ENCODE data around the gene TLE2.

TLE2 gene

GRCh38 chr19:3028305-3029064 lies 595 bp downstream of the TLE2 start:
- H3K9ac ChIP-seq (ENCODE audit: low read depth, low read length): peak overlapping the region; percentile 65
- TF ChIP-seq EZH2 (IDR thresholded peaks at IDR 0.05; ENCODE audit: borderline replicate concordance, low read depth, low read length, severe bottlenecking) (peak; percentile 74), CTCF (IDR thresholded peaks at IDR 0.05; ENCODE audit: borderline replicate concordance, extremely low read depth, low read length, poor library complexity, severe bottlenecking) (no peak)

GRCh38 chr19:3027981-3028304 lies 1.1 kb downstream of the TLE2 start:
- Histone ChIP-seq H3K4me2 (ENCODE audit: insufficient read depth, low read length) (peak overlapping the region; percentile 94), H3K9me3 (ENCODE audit: insufficient read depth, low read length, severe bottlenecking) (no peaks in the 10 kb centered on the region), H3K27ac (ENCODE audit: low read length) (no peak overlapping the region), H3K9ac (ENCODE audit: low read depth, low read length) (peak overlapping the region; percentile 65; the same call in 1 of the 2 replicates), H3K4me1 (ENCODE audit: insufficient read depth, low read length) (peaks cover 21% of the 10 kb centered on the region), H2AFZ (ENCODE audit: low read depth, low read length) (no peak overlapping the region), H3K79me2 (ENCODE audit: insufficient read depth, low read length) (no peaks in the 10 kb centered on the region), H3K36me3 (ENCODE audit: insufficient read depth, low read length) (no peaks in the 10 kb centered on the region), H3K4me3 (ENCODE audit: low read depth in 1 of 2, low read length in 2 of 2) (peak overlapping the region in 1 of 2 experiments; percentile 70; a peak in 1 of 4 replicates), H3K27me3 (ENCODE audit: insufficient read depth, low read length, poor library complexity) (peaks cover 27% of the 10 kb centered on the region), H4K20me1 (ENCODE audit: insufficient read depth, low read length) (no peaks in the 10 kb centered on the region)
- TF ChIP-seq EZH2 (IDR thresholded peaks at IDR 0.05; ENCODE audit: borderline replicate concordance, low read depth, low read length, severe bottlenecking) (no peak), CTCF (IDR thresholded peaks at IDR 0.05; ENCODE audit: borderline replicate concordance, extremely low read depth, low read length, poor library complexity, severe bottlenecking) (no peak)
- no peak for DNase-seq
- ATAC-seq (ENCODE audit: insufficient read depth, low read depth): no peak

More at GRCh38 chr19:3028305-3029064, 595 bp downstream of the TLE2 start:
- H3K79me2 ChIP-seq (ENCODE audit: insufficient read depth, low read length): no peaks in the 10 kb centered on the region
- H3K4me3 ChIP-seq (ENCODE audit: low read depth in 1 of 2, low read length in 2 of 2): peak overlapping the region; percentile 50 to 70
- H3K9me3 ChIP-seq (ENCODE audit: insufficient read depth, low read length, severe bottlenecking): no peaks in the 10 kb centered on the region
- no peak overlapping the region for H3K27ac ChIP-seq (ENCODE audit: low read length)
- H3K27me3 ChIP-seq (ENCODE audit: insufficient read depth, low read length, poor library complexity): peaks cover 27% of the 10 kb centered on the region
- peak overlapping the region; percentile 94 for H3K4me2 ChIP-seq (ENCODE audit: insufficient read depth, low read length)
- no peaks in the 10 kb centered on the region for H3K36me3 ChIP-seq (ENCODE audit: insufficient read depth, low read length)
- ATAC-seq (ENCODE audit: insufficient read depth, low read depth) (peak; percentile 42; the same call in 2 of the 3 replicates), DNase-seq (no peak)
- peak overlapping the region; percentile 59 for H2AFZ ChIP-seq (ENCODE audit: low read depth, low read length)
- no peaks in the 10 kb centered on the region for H4K20me1 ChIP-seq (ENCODE audit: insufficient read depth, low read length)
- peaks cover 16% of the 10 kb centered on the region for H3K4me1 ChIP-seq (ENCODE audit: insufficient read depth, low read length)

GRCh38 chr19:3027292-3027691 lies 1.8 kb downstream of the TLE2 start:
- Histone ChIP-seq H3K4me1 (ENCODE audit: insufficient read depth, low read length) (peaks cover 21% of the 10 kb centered on the region), H3K9ac (ENCODE audit: low read depth, low read length) (no peak overlapping the region), H3K4me3 (ENCODE audit: low read depth in 1 of 2, low read length in 2 of 2) (no peak overlapping the region), H2AFZ (ENCODE audit: low read depth, low read length) (no peak overlapping the region), H3K79me2 (ENCODE audit: insufficient read depth, low read length) (no peaks in the 10 kb centered on the region), H4K20me1 (ENCODE audit: insufficient read depth, low read length) (no peaks in the 10 kb centered on the region), H3K27ac (ENCODE audit: low read length) (no peak overlapping the region), H3K27me3 (ENCODE audit: insufficient read depth, low read length, poor library complexity) (peaks cover 27% of the 10 kb centered on the region), H3K36me3 (ENCODE audit: insufficient read depth, low read length) (no peaks in the 10 kb centered on the region), H3K9me3 (ENCODE audit: insufficient read depth, low read length, severe bottlenecking) (no peaks in the 10 kb centered on the region), H3K4me2 (ENCODE audit: insufficient read depth, low read length) (no peak overlapping the region)
- ATAC-seq (ENCODE audit: insufficient read depth, low read depth) (no peak), DNase-seq (no peak)
- TF ChIP-seq CTCF (IDR thresholded peaks at IDR 0.05; ENCODE audit: borderline replicate concordance, extremely low read depth, low read length, poor library complexity, severe bottlenecking): no peak
- no peak for TF ChIP-seq EZH2 (IDR thresholded peaks at IDR 0.05; ENCODE audit: borderline replicate concordance, low read depth, low read length, severe bottlenecking)

Data from DND-41 (cell line).